PC-3 (cell line): ENCODE measurements around the gene ERCC4. TPM values are rescaled to one million over a fixed set of nuclear protein-coding genes. Genes with fewer than 3 reads are reported as not detected.

Experiments
- total RNA-seq: library from RNA; depleted of rRNA; stranded (reverse); fragments of >200 nt; gene quantifications from 2 replicates; pipeline ENCODE4 v1.2.3, GENCODE V29; 2014; rRNA removed

ERCC4 gene
- total RNA-seq, 1 experiment from 2014 or later = 3.2 TPM

Other genes with a start within 250 kb of the ERCC4 start
- 8.1 and 12.7 TPM in 2 replicates for gene MRTFB, start 151.2 kb downstream of the ERCC4 start, total RNA-seq